Skeletal muscle tissue (tissue), 4 donors: ENCODE results near the gene PNPLA7. TPM values are rescaled to one million over a fixed set of nuclear protein-coding genes. Genes with fewer than 3 reads are reported as not detected.
A peak's percentile ranks its signal among the peaks of the same experiment; 100 is the strongest.

ENCODE experiments used
- H3K27ac ChIP-seq: one replicate; pipeline ENCODE4 v1.7.0; 2013; ENCODE audit warnings: mild to moderate bottlenecking, low read depth, low read length, inconsistent platforms
- H3K27me3 ChIP-seq, 3 donors: one replicate each; pipeline ENCODE4 v1.7.0; 2013; ENCODE audit warnings: low read length in 3 of 3; ENCODE audit not compliant: control insufficient read depth in 3 of 3, insufficient read depth in 3 of 3
- H3K36me3 ChIP-seq, 3 donors: one replicate each; pipeline ENCODE4 v1.7.0; 2013; ENCODE audit warnings: low read length in 3 of 3; ENCODE audit not compliant: control insufficient read depth in 3 of 3, insufficient read depth in 3 of 3
- H3K4me1 ChIP-seq, 3 donors: one replicate each; pipeline ENCODE4 v1.7.0; 2013; ENCODE audit warnings: low read length in 3 of 3, mild to moderate bottlenecking in 3 of 3; ENCODE audit not compliant: control insufficient read depth in 3 of 3, insufficient read depth in 3 of 3
- H3K4me3 ChIP-seq, 3 donors: one replicate each; pipeline ENCODE4 v1.7.0; 2013; ENCODE audit warnings: low read length in 3 of 3
- H3K9ac ChIP-seq, 3 donors: one replicate each; pipeline ENCODE4 v1.7.0; 2013; ENCODE audit warnings: low read length in 3 of 3, mild to moderate bottlenecking in 3 of 3, moderate library complexity in 2 of 3, low read depth in 1 of 3
- H3K9me3 ChIP-seq, 3 donors: one replicate each; pipeline ENCODE4 v1.7.0; 2013; ENCODE audit warnings: low read length in 3 of 3; ENCODE audit not compliant: control insufficient read depth in 3 of 3
- total RNA-seq: library from RNA; depleted of rRNA; stranded (reverse); fragments of >200 nt; gene quantifications from one replicate; pipeline ENCODE4 v1.2.3, GENCODE V29; 2014
- donor health status: Osteomylitis.

Gene PNPLA7
- total RNA-seq, 1 donor from 2014 or later, result 1.0 TPM

- no peak overlapping the region for H3K27ac ChIP-seq
- H3K27me3 ChIP-seq, result no peaks in the 10 kb centered on the region
- no peaks in the 10 kb centered on the region for H3K9me3 ChIP-seq
- peaks cover 5 to 6% (median 5%) of the 10 kb centered on the region in 3 donors for H3K4me1 ChIP-seq
- no peak overlapping the region for H3K4me3 ChIP-seq
- H3K36me3 ChIP-seq, result peaks cover 0 to 14% (median 11%) of the 10 kb centered on the region in 3 donors
- peak overlapping the region in 1 of 3 donors; percentile 16 for H3K9ac ChIP-seq
Measured at GRCh38 chr9:137482094-137482781, 68.0 kb downstream of the PNPLA7 start.

- no peaks in the 10 kb centered on the region for H3K27me3 ChIP-seq
- H3K9me3 ChIP-seq, result peaks cover 0 to 5% (median 0%) of the 10 kb centered on the region in 3 donors
- H3K4me1 ChIP-seq, result peaks cover 5 to 6% (median 5%) of the 10 kb centered on the region in 3 donors
- no peak overlapping the region for H3K27ac ChIP-seq
- H3K4me3 ChIP-seq, result no peak overlapping the region
- H3K9ac ChIP-seq, result no peak overlapping the region
- H3K36me3 ChIP-seq, result peaks cover 5 to 18% (median 10%) of the 10 kb centered on the region in 3 donors
Measured at GRCh38 chr9:137480686-137481683, 69.2 kb downstream of the PNPLA7 start.

GRCh38 chr9:137479892-137480685 is 70.1 kb downstream of the PNPLA7 start:
- Histone ChIP-seq H3K4me3 (no peak overlapping the region), H3K9ac (no peak overlapping the region), H3K27ac (no peak overlapping the region), H3K9me3 (peaks cover 0 to 8% (median 0%) of the 10 kb centered on the region in 3 donors), H3K36me3 (peaks cover 8 to 21% (median 14%) of the 10 kb centered on the region in 3 donors), H3K27me3 (no peaks in the 10 kb centered on the region), H3K4me1 (peaks cover 5 to 6% (median 5%) of the 10 kb centered on the region in 3 donors)

GRCh38 chr9:137478962-137479861 is 71.0 kb downstream of the PNPLA7 start:
- no peak overlapping the region for H3K27ac ChIP-seq
- H3K4me1 ChIP-seq, result peaks cover 5 to 6% (median 5%) of the 10 kb centered on the region in 3 donors
- H3K9me3 ChIP-seq, result peaks cover 0 to 8% (median 0%) of the 10 kb centered on the region in 3 donors
- H3K27me3 ChIP-seq, result no peaks in the 10 kb centered on the region
- H3K36me3 ChIP-seq, result peaks cover 8 to 22% (median 14%) of the 10 kb centered on the region in 3 donors
- no peak overlapping the region for H3K4me3 ChIP-seq
- H3K9ac ChIP-seq, result no peak overlapping the region

GRCh38 chr9:137478613-137478961 is 71.6 kb downstream of the PNPLA7 start:
- H3K36me3 ChIP-seq, result peaks cover 8 to 23% (median 14%) of the 10 kb centered on the region in 3 donors
- H3K4me3 ChIP-seq, result no peak overlapping the region
- H3K27ac ChIP-seq, result no peak overlapping the region
- no peak overlapping the region for H3K9ac ChIP-seq
- H3K4me1 ChIP-seq, result peaks cover 5 to 6% (median 5%) of the 10 kb centered on the region in 3 donors
- H3K9me3 ChIP-seq, result peaks cover 0 to 8% (median 0%) of the 10 kb centered on the region in 3 donors
- H3K27me3 ChIP-seq, result no peaks in the 10 kb centered on the region

- Histone ChIP-seq H3K27ac (no peak overlapping the region), H3K9ac (no peak overlapping the region), H3K4me1 (peaks cover 5 to 6% (median 5%) of the 10 kb centered on the region in 3 donors), H3K4me3 (no peak overlapping the region), H3K9me3 (peaks cover 0 to 8% (median 0%) of the 10 kb centered on the region in 3 donors), H3K36me3 (peaks cover 8 to 23% (median 14%) of the 10 kb centered on the region in 3 donors), H3K27me3 (no peaks in the 10 kb centered on the region)
Measured at GRCh38 chr9:137477778-137478612, 72.2 kb downstream of the PNPLA7 start.

GRCh38 chr9:137476856-137477255 is 73.3 kb downstream of the PNPLA7 start:
- Histone ChIP-seq H3K27me3 (no peaks in the 10 kb centered on the region), H3K27ac (no peak overlapping the region), H3K36me3 (peaks cover 8 to 23% (median 14%) of the 10 kb centered on the region in 3 donors), H3K4me1 (peaks cover 0 to 2% (median 1%) of the 10 kb centered on the region in 3 donors), H3K4me3 (no peak overlapping the region), H3K9ac (no peak overlapping the region), H3K9me3 (peaks cover 0 to 8% (median 0%) of the 10 kb centered on the region in 3 donors)

GRCh38 chr9:137475666-137476065 is 74.5 kb downstream of the PNPLA7 start:
- Histone ChIP-seq H3K9me3 (peaks cover 0 to 8% (median 0%) of the 10 kb centered on the region in 3 donors), H3K36me3 (peaks cover 8 to 18% (median 9%) of the 10 kb centered on the region in 3 donors), H3K27ac (no peak overlapping the region), H3K27me3 (no peaks in the 10 kb centered on the region), H3K4me1 (peaks cover 0 to 2% (median 0%) of the 10 kb centered on the region in 3 donors), H3K9ac (no peak overlapping the region), H3K4me3 (no peak overlapping the region)
